Fibroblast of peridontal ligament (primary cell): ENCODE results near the gene PTH2R.
A peak's percentile ranks its signal among the peaks of the same experiment; 100 is the strongest.
"Not testable (repeated sequence)": the region's sequence is repeated elsewhere in the genome, so short reads cannot be mapped to it uniquely, and the experiment has no call there.

Experiments used
- DNase-seq: peaks from one replicate; pipeline ENCODE4 v3.0.0-alpha.2; 2010; ENCODE audit errors: extremely low read depth

Gene PTH2R

GRCh38 chr2:208406474-208407451, at the start of gene PTH2R:
TSS of gene PTH2R (plus strand) at chr2:208406792. CDS start at chr2:208407044, 252 bp downstream.
- DNase-seq = no peak

- peak; percentile 26 for DNase-seq
Measured at GRCh38 chr2:208356846-208357574, 49.6 kb upstream of the PTH2R start.

- DNase-seq = peak; percentile 56
Measured at GRCh38 chr2:208358758-208359631, 47.6 kb upstream of the PTH2R start.

GRCh38 chr2:208359632-208359986, 47.0 kb upstream of the PTH2R start:
- DNase-seq = no peak

GRCh38 chr2:208360259-208361076, 46.1 kb upstream of the PTH2R start:
- DNase-seq = no peak

- DNase-seq = no peak
Measured at GRCh38 chr2:208361077-208361441, 45.5 kb upstream of the PTH2R start.

- DNase-seq = peak; percentile 86
Measured at GRCh38 chr2:208363485-208363884, 43.1 kb upstream of the PTH2R start.

- no peak for DNase-seq
Measured at GRCh38 chr2:208366215-208367127, 40.1 kb upstream of the PTH2R start.

GRCh38 chr2:208369091-208369490, 37.5 kb upstream of the PTH2R start:
- peak; percentile 17 for DNase-seq

GRCh38 chr2:208370881-208371633, 35.5 kb upstream of the PTH2R start:
- peak; percentile 45 for DNase-seq

- no peak for DNase-seq
Measured at GRCh38 chr2:208371634-208371935, 35.0 kb upstream of the PTH2R start.

GRCh38 chr2:208373460-208374089, 33.0 kb upstream of the PTH2R start:
- peak; percentile 74 for DNase-seq

- no peak for DNase-seq
Measured at GRCh38 chr2:208375491-208376068, 31.0 kb upstream of the PTH2R start.

- not testable (repeated sequence) for DNase-seq
Measured at GRCh38 chr2:208377344-208377860, 29.2 kb upstream of the PTH2R start.

GRCh38 chr2:208379192-208379591, 27.4 kb upstream of the PTH2R start:
- no peak for DNase-seq

GRCh38 chr2:208384637-208385036, 22.0 kb upstream of the PTH2R start:
- DNase-seq = no peak

- no peak for DNase-seq
Measured at GRCh38 chr2:208386541-208386940, 20.1 kb upstream of the PTH2R start.

GRCh38 chr2:208389940-208390339, 16.7 kb upstream of the PTH2R start:
- no peak for DNase-seq
